Smooth muscle cell (in vitro differentiated cells): Measurements from ENCODE around the gene CSF2. TPM values are rescaled to one million over a fixed set of nuclear protein-coding genes. Genes with fewer than 3 reads are reported as not detected.

Experiments
- DNase-seq: peaks from one replicate; lab custom pipeline; 2025; ENCODE audit not compliant: unreplicated experiment; lab: John Stamatoyannopoulos, UW
- H2AFZ ChIP-seq: fragments of 200-600 bp; sonication (generic); 2 replicates; pipeline ENCODE4 v1.6.0; 2016; ENCODE audit warnings: antibody characterized with exemption, low read depth, mild to moderate bottlenecking
- H3F3A ChIP-seq: fragments of 200-600 bp; sonication (generic); 2 replicates; pipeline ENCODE4 v1.6.0; 2017; ENCODE audit warnings: antibody characterized with exemption, low read depth
- H3K27ac ChIP-seq: fragments of 200-600 bp; sonication (generic); 2 replicates; pipeline ENCODE4 v1.5.1; 2016; ENCODE audit warnings: low read depth, mild to moderate bottlenecking
- H3K27me3 ChIP-seq: fragments of 200-600 bp; sonication (generic); 2 replicates; pipeline ENCODE4 v1.6.1; 2016; ENCODE audit warnings: low read depth, mild to moderate bottlenecking
- H3K36me3 ChIP-seq: fragments of 200-600 bp; sonication (generic); 2 replicates; pipeline ENCODE4 v1.5.1; 2016; ENCODE audit warnings: low read depth
- H3K4me1 ChIP-seq: fragments of 200-600 bp; sonication (generic); 2 replicates; pipeline ENCODE4 v1.5.1; 2016; ENCODE audit warnings: low read depth
- H3K4me2 ChIP-seq: fragments of 200-600 bp; sonication (generic); 2 replicates; pipeline ENCODE4 v1.6.0; 2016; ENCODE audit warnings: mild to moderate bottlenecking
- H3K4me3 ChIP-seq: fragments of 200-600 bp; sonication (generic); 2 replicates; pipeline ENCODE4 v1.5.1; 2016; ENCODE audit warnings: mild to moderate bottlenecking
- H3K79me2 ChIP-seq: fragments of 200-600 bp; sonication (generic); 2 replicates; pipeline ENCODE4 v1.6.0; 2016; ENCODE audit warnings: low read depth, mild to moderate bottlenecking
- H3K9ac ChIP-seq: fragments of 200-600 bp; sonication (generic); 2 replicates; pipeline ENCODE4 v1.6.0; 2016; ENCODE audit warnings: low read depth
- H3K9me3 ChIP-seq: fragments of 200-600 bp; sonication (generic); replicated peaks from 2 replicates; pipeline ENCODE4 v1.5.1; 2016; ENCODE audit warnings: low read depth
- H4K20me1 ChIP-seq: fragments of 200-600 bp; sonication (generic); 2 replicates; pipeline ENCODE4 v1.6.0; 2016; ENCODE audit warnings: low read depth
- WGBS: methylation state at CpG from one replicate; pipeline ENCODE4 v1.1.7; 2016; ENCODE audit warnings: low lambda C conversion rate; 5-methylcytosine and 5-hydroxymethylcytosine counted together
- polyA plus RNA-seq: library from polyadenylated mRNA; unstranded; fragments of >200 nt; fragmentation: Nextera tagmentation; extraction: Ambion mirVana; gene quantifications from 2 replicates; pipeline ENCODE4 v1.2.1, GENCODE V29; 2016
- total RNA-seq: library from RNA; depleted of rRNA; stranded (reverse); fragments of >200 nt; gene quantifications from 2 replicates; pipeline ENCODE4 v1.2.3, GENCODE V29; 2014
- TF ChIP-seq, protein P1 (sequence below): fragments of 200-600 bp; sonication (generic); IDR thresholded peaks from 2 replicates; pipeline ENCODE4 v1.5.1; 2017; ENCODE audit warnings: borderline replicate concordance, mild to moderate bottlenecking, antibody characterized with exemption; ENCODE audit not compliant: insufficient read depth, poor library complexity, severe bottlenecking

CSF2 gene
- total and polyA plus RNA-seq, 2 experiments from 2014 or later: not detected

- Histone ChIP-seq H2AFZ (no peak overlapping the region), H3K36me3 (no peaks in the 10 kb centered on the region), H3K4me2 (no peak overlapping the region), H3K27ac (no peak overlapping the region), H3K4me1 (no peaks in the 10 kb centered on the region), H3K79me2 (no peaks in the 10 kb centered on the region), H3F3A (no peaks in the 10 kb centered on the region), H3K9me3 (no peaks in the 10 kb centered on the region), H3K27me3 (no peaks in the 10 kb centered on the region), H3K9ac (no peak overlapping the region), H3K4me3 (no peak overlapping the region), H4K20me1 (no peaks in the 10 kb centered on the region)
- WGBS: 59% methylated on average over 11 of the region's 11 CpGs
- peak; percentile 32 for DNase-seq
- TF ChIP-seq, protein P1, sequence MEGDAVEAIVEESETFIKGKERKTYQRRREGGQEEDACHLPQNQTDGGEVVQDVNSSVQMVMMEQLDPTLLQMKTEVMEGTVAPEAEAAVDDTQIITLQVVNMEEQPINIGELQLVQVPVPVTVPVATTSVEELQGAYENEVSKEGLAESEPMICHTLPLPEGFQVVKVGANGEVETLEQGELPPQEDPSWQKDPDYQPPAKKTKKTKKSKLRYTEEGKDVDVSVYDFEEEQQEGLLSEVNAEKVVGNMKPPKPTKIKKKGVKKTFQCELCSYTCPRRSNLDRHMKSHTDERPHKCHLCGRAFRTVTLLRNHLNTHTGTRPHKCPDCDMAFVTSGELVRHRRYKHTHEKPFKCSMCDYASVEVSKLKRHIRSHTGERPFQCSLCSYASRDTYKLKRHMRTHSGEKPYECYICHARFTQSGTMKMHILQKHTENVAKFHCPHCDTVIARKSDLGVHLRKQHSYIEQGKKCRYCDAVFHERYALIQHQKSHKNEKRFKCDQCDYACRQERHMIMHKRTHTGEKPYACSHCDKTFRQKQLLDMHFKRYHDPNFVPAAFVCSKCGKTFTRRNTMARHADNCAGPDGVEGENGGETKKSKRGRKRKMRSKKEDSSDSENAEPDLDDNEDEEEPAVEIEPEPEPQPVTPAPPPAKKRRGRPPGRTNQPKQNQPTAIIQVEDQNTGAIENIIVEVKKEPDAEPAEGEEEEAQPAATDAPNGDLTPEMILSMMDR: peak; percentile 94
Observed at GRCh38 chr5:132064738-132065331, 8.8 kb upstream of the CSF2 start.

DNA sequence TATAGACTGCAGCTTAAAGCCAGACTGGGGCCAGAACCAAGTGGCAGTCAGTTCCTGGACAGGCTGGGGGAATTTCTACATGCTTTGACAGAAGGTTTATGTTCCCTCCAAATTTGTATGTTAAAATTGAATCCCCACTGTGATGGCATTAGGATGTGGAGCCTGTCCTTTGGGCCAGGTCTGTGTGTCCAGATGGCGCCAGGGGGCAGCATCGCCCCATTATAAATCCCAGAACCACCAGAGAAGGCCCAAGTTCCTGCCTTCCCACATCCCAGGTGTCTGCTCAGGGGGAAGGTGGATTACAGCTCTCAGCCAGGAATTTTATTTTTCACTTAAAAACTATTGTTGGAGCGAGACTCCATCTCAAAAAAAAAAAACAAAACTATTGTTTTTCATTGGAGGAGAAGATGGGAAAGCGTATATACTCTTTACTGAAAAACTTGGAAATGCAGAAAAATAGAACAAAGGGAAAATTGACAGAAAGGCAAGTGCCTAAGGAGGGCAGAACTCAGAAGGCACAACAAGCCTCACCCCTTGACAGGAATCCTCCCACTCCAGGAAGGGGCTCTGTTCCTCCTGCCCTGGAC, 8.1 kb upstream of the CSF2 start:
- H3K36me3 ChIP-seq: no peaks in the 10 kb centered on the region
- H2AFZ ChIP-seq: no peak overlapping the region
- H3K27me3 ChIP-seq: no peaks in the 10 kb centered on the region
- H3K4me3 ChIP-seq: no peak overlapping the region
- no peak overlapping the region for H3K27ac ChIP-seq
- H3K4me2 ChIP-seq: no peak overlapping the region
- no peak overlapping the region for H3K9ac ChIP-seq
- H3F3A ChIP-seq: no peaks in the 10 kb centered on the region
- 43% methylated on average over 4 of the region's 4 CpGs for WGBS
- no peaks in the 10 kb centered on the region for H3K4me1 ChIP-seq
- H3K9me3 ChIP-seq: no peaks in the 10 kb centered on the region
- TF ChIP-seq, protein P1: peak; percentile 70
- H4K20me1 ChIP-seq: no peaks in the 10 kb centered on the region
- no peaks in the 10 kb centered on the region for H3K79me2 ChIP-seq
- DNase-seq: no peak

DNA sequence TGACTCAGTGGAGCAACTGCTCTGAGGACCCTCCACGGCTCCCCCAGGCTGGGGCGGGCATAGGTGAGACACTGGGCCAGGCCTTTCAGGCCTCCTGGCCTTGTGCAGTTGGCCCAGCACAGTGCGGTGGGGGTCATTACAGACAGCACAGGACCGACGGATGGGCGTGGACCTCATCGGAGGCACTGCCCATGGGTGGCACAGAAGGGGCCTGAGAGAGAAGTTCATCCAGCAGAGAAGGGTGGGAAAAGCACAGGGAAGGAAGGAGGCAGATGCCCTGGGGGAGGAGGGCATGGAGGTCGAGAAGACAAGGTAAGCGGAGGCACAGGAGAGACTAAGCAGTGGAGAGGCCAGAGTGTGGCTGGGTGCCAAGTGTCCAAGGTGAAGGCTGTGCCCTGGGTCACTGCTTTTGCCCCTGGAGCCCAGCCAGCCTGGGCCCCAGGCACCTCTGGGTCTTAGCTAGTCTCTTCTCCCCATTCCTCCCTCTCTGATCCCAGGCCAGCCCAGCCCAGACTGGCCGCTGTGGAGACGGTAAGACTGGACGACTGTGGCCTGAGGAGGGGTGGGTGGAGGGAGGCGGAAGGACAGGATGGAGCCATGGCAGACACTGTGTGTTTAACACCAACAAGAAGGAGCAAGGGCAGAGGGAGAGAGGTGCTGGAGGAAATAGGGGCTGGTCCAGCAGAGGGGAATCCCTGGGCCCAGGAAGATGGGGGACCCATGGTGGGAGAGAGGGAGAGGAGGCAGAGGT, 7.5 kb upstream of the CSF2 start:
- no peak overlapping the region for H3K4me3 ChIP-seq
- no peak overlapping the region for H3K4me2 ChIP-seq
- 84% methylated on average over 13 of the region's 13 CpGs for WGBS
- no peak overlapping the region for H3K27ac ChIP-seq
- H4K20me1 ChIP-seq: no peaks in the 10 kb centered on the region
- TF ChIP-seq, protein P1: no peak
- H3K36me3 ChIP-seq: no peaks in the 10 kb centered on the region
- DNase-seq: no peak
- H3K9me3 ChIP-seq: no peaks in the 10 kb centered on the region
- no peaks in the 10 kb centered on the region for H3K27me3 ChIP-seq
- H3K4me1 ChIP-seq: no peaks in the 10 kb centered on the region
- H3K79me2 ChIP-seq: no peaks in the 10 kb centered on the region
- H3K9ac ChIP-seq: no peak overlapping the region
- no peak overlapping the region for H2AFZ ChIP-seq
- no peaks in the 10 kb centered on the region for H3F3A ChIP-seq
